Measurements from ENCODE around the gene CYS1.

CYS1 gene

DNA sequence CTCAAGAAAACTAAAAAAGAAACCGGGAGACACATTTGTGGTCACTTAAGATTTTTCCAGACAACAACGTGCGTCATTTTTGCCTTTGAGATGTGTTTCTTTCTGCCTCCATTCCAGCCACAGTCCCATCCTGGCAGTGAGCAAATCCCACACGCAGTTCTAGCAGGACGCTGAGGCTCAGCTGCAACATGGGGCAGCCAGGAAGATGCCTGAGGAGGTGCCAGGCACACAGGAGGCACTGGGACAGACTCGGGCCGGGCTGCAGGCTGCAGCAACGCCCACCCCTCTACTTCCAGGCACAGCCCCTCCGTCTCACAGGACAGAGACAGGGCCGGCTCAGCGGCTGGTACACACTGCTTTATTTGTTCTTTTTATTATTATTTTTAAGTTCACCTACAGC lies 23.8 kb downstream of the CYS1 start:
- 0 out of 2 replicates have a peak overlapping the region, but pooled peaks have one; percentile 49 for H3K9ac ChIP-seq (ENCODE audit: low read depth, low read length)
- H3K4me1 ChIP-seq (ENCODE audit: insufficient read depth, low read length), result peaks cover 11% of the 10 kb centered on the region; the same call in 1 of the 2 replicates
- 0 out of 2 replicates have a peak, but pooled peaks cover 5% of the 10 kb centered on the region for H3K36me3 ChIP-seq (ENCODE audit: insufficient read depth, low read length)
- no peaks in the 10 kb centered on the region for H3K9me3 ChIP-seq (ENCODE audit: control insufficient read depth, insufficient read depth, low read length)

DNA sequence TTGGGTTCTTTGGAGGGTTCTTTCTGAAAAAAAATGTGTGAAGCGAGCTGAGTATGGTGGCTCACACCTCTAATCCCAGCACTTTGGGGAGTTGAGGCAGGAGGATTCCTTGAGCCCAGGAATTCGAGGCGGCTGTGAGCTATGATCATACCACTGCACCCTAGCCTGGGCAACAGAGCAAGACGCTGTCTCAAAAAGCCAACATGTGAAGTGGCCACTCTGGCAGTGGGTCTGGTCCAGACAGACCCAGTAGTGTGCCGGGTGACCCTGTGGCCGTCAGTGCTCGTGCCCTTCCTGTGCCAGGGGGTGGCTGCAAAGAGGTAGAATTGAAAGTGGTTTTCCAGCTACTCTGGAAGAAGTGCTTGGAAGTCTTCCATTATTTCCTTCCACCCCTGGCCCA lies 25.2 kb downstream of the CYS1 start:
- no peaks in the 10 kb centered on the region for H3K9me3 ChIP-seq (ENCODE audit: control insufficient read depth, insufficient read depth, low read length)
- H3K4me1 ChIP-seq (ENCODE audit: insufficient read depth, low read length), result peaks cover 11% of the 10 kb centered on the region; the same call in 1 of the 2 replicates
- 0 out of 2 replicates have a peak, but pooled peaks cover 5% of the 10 kb centered on the region for H3K36me3 ChIP-seq (ENCODE audit: insufficient read depth, low read length)
- no peak overlapping the region for H3K9ac ChIP-seq (ENCODE audit: low read depth, low read length)

DNA sequence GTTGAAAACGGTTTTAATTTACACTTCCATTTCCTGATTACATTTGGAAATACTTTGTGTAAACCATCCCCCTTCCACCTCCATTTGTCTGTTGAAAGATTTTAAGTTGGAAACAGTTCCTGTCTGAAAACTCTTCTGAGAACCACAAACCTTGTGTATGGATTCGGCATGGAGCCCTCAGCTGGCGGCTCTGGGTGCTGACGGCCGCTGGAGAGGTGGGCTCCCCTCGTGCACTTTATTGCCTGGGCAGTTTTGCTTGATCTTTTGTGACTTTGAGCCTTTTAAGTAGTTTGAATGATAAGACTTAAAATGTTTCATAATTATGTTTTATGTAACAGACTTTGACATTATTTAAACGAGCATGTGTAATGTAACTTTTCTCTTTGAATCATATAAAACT lies 25.8 kb downstream of the CYS1 start:
- Histone ChIP-seq H3K4me1 (ENCODE audit: insufficient read depth, low read length) (peaks cover 11% of the 10 kb centered on the region; the same call in 1 of the 2 replicates), H3K9me3 (ENCODE audit: control insufficient read depth, insufficient read depth, low read length) (no peaks in the 10 kb centered on the region), H3K36me3 (ENCODE audit: insufficient read depth, low read length) (0 out of 2 replicates have a peak, but pooled peaks cover 5% of the 10 kb centered on the region), H3K9ac (ENCODE audit: low read depth, low read length) (no peak overlapping the region)

DNA sequence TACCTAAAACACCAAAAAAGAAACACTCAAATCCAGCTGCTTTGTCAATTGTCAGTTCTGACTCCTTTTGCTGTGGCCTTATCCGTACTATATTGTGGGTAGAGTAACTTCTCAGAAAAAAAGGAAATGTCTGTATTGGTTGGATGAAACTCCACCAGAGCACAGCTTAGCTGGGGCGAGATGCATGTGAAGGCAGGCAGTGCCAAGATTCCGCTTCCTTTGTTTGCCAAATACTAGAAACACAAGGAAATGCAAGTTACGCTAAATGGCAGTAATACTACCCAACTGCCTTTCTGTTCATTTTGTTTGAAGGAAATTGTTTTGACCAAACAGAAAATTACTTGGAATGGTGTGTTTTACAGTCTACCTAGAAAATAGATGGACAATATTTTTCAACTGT lies 26.9 kb downstream of the CYS1 start:
- H3K9ac ChIP-seq (ENCODE audit: low read depth, low read length), result no peak overlapping the region
- H3K4me1 ChIP-seq (ENCODE audit: insufficient read depth, low read length), result peaks cover 11% of the 10 kb centered on the region; the same call in 1 of the 2 replicates
- H3K36me3 ChIP-seq (ENCODE audit: insufficient read depth, low read length), result 0 out of 2 replicates have a peak, but pooled peaks cover 5% of the 10 kb centered on the region
- no peaks in the 10 kb centered on the region for H3K9me3 ChIP-seq (ENCODE audit: control insufficient read depth, insufficient read depth, low read length)

DNA sequence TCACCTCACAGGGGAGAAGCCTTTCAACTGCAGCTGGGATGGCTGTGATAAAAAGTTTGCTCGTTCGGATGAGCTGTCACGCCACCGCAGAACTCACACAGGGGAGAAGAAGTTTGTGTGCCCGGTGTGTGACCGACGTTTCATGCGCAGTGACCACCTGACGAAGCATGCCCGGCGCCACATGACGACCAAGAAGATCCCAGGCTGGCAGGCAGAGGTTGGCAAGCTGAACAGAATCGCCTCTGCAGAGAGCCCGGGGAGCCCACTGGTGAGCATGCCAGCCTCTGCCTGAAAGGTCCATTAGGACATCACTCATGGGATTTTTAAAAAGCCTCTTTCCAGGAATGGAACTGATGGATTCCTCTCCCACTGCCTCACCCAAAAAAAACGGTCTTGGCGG lies 28.0 kb downstream of the CYS1 start:
- H3K4me1 ChIP-seq (ENCODE audit: insufficient read depth, low read length), result 0 out of 2 replicates have a peak, but pooled peaks cover 6% of the 10 kb centered on the region
- H3K9ac ChIP-seq (ENCODE audit: low read depth, low read length), result no peak overlapping the region
- H3K9me3 ChIP-seq (ENCODE audit: control insufficient read depth, insufficient read depth, low read length), result no peaks in the 10 kb centered on the region
- 0 out of 2 replicates have a peak, but pooled peaks cover 5% of the 10 kb centered on the region for H3K36me3 ChIP-seq (ENCODE audit: insufficient read depth, low read length)

DNA sequence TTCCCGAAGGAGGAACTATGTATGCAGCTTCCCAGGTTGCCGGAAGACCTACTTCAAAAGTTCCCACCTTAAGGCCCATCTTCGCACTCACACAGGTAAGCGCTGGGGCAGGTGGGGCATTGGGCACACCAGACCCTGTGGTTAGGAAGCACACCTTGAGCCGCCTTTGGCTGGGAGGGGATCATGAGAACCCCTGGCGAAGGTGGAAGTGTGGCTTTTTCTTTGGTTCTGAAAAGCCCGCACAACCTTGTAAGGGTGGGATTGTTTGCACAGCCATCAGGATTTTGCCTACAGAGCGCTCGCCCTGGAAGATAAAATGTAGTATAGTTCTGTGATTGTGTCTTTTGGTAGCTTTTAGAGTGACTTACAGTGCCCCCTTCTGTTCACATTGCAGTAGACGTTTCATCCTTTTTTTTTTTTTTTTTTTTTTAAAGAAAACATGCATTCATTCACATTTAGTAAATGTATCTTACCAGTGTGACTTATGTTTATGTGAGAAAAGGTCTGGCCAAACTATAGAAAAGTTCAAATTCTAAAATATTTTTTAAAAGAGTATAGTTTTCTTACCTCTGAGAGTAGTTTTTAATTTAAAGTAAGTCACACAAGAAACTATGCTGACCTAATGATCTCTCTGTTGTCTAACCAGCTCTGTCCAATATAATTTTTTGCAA lies 31.6 kb downstream of the CYS1 start:
- H3K9me3 ChIP-seq (ENCODE audit: control insufficient read depth, insufficient read depth, low read length), result no peaks in the 10 kb centered on the region
- H3K36me3 ChIP-seq (ENCODE audit: insufficient read depth, low read length), result 0 out of 2 replicates have a peak, but pooled peaks cover under 1% of the 10 kb centered on the region
- H3K4me1 ChIP-seq (ENCODE audit: insufficient read depth, low read length), result no peaks in the 10 kb centered on the region
- H3K9ac ChIP-seq (ENCODE audit: low read depth, low read length), result no peak overlapping the region

DNA sequence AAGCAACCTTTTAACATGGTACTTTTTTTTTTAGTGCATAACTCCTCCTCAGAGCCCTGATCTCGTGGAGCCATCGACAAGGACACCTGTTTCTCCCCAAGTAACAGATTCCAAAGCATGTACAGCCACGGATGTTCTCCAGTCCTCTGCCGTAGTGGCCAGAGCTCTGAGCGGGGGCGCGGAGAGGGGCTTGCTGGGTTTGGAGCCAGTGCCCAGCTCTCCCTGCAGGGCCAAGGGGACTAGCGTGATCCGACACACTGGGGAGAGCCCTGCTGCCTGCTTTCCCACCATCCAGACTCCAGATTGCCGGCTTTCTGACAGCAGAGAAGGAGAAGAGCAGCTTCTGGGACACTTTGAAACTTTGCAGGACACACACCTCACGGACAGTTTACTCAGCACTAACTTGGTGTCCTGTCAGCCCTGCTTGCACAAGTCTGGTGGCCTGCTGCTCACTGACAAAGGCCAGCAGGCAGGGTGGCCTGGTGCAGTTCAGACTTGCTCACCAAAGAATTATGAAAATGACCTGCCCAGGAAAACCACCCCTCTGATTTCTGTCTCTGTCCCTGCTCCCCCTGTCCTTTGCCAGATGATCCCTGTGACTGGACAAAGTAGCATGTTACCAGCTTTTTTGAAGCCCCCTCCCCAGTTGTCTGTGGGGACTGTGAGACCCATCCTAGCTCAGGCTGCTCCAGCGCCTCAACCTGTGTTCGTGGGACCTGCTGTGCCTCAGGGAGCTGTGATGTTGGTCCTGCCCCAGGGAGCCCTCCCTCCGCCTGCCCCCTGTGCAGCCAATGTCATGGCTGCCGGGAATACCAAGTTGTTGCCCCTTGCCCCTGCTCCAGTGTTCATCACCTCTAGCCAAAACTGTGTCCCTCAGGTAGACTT lies 32.4 kb downstream of the CYS1 start:
- no peaks in the 10 kb centered on the region for H3K36me3 ChIP-seq (ENCODE audit: insufficient read depth, low read length)
- no peaks in the 10 kb centered on the region for H3K4me1 ChIP-seq (ENCODE audit: insufficient read depth, low read length)
- no peaks in the 10 kb centered on the region for H3K9me3 ChIP-seq (ENCODE audit: control insufficient read depth, insufficient read depth, low read length)
- no peak overlapping the region for H3K9ac ChIP-seq (ENCODE audit: low read depth, low read length)

DNA sequence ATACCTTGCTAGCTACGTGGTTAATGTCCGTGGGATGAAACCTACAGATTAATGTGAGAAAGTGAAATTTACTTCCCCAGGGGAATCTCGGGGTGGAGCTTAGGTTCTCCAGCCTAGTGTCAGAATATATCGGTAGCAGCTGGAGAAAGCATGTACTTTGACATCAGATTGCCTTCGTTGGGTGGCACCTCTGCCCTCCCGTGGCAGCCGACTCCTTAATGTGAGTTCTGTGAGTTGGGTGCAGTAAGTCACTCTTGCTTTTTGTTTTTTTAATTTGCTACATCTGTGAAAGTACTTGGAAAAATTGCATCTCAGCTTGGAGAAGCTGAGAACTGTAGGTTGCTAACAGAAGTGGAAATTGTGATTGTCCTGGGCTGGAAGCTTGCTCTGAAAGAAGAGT lies 33.3 kb downstream of the CYS1 start:
- Histone ChIP-seq H3K9ac (ENCODE audit: low read depth, low read length) (no peak overlapping the region), H3K9me3 (ENCODE audit: control insufficient read depth, insufficient read depth, low read length) (no peaks in the 10 kb centered on the region), H3K4me1 (ENCODE audit: insufficient read depth, low read length) (no peaks in the 10 kb centered on the region), H3K36me3 (ENCODE audit: insufficient read depth, low read length) (no peaks in the 10 kb centered on the region)

DNA sequence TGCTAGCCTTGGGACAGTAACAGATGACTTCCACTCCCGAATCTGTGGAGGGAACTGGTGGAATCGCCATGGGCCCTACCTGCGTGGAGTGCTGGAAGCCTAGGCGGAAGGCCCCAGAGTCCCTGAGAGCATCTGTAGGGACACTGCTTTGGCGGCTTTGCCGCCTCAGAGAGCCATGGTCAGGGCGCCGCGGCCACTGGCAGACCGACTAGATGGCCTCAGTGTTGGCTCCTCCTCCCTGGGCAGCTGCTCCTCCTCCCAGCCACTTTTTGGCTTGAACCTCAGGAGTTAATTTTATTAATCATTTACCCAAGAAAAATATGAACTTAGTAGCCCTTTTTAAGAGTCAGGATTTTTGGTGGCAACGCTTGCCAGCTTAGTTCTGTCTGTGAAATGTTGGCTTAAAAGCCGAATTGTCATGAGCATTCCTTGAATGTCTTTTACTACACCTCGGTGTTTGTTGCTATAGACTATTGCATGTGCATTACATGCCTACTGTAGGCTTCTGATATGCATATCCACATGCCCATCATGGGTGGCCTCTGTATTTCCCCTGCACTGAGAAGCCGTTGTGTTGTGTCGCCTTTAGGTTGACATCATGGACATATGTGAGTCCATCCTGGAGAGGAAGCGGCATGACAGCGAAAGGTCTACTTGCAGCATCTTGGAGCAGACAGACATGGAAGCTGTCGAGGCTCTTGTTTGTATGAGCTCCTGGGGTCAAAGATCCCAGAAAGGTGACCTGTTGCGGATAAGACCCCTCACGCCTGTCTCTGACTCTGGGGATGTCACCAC lies 34.5 kb downstream of the CYS1 start:
- H3K9me3 ChIP-seq (ENCODE audit: control insufficient read depth, insufficient read depth, low read length), result no peaks in the 10 kb centered on the region
- no peak overlapping the region for H3K9ac ChIP-seq (ENCODE audit: low read depth, low read length)
- no peaks in the 10 kb centered on the region for H3K4me1 ChIP-seq (ENCODE audit: insufficient read depth, low read length)
- no peaks in the 10 kb centered on the region for H3K36me3 ChIP-seq (ENCODE audit: insufficient read depth, low read length)

DNA sequence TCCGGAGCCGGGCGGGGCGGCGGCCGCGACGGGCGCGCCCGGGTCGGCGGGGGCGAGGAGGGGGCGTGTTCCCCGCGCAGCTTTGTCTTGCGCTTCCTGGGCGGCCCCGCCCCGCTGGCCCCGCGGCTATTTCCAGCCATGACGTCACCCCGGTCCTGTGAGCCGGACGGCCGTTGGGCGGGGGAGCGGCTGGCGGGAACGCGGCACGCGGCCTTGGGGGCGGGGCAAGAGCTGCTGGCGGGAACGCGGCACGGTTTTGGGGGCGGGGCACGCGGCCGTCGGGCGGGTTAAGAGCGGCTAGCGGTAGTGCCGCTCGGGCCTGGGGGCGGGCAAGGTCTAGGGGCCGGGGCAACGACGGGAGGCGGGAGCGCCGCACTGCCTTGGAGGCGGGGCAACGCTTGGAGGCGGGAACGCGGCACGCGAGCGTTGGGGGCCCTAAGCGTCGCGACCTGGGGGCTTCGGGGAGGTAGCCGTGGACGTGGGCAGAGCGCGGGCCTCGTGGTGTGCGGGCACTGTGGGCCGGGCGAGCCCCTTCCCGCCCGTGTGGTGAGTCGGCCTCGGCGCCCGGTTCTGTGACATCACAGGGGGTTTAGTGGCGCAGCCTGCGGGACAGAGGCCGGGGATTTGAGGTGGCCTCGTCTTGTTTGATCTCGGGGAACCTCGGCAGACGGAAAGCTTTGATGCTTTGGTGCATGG lies 36.2 kb downstream of the CYS1 start:
- Histone ChIP-seq H3K9me3 (ENCODE audit: control insufficient read depth, insufficient read depth, low read length) (no peaks in the 10 kb centered on the region), H3K9ac (ENCODE audit: low read depth, low read length) (peak overlapping the region; percentile 38; the same call in 1 of the 2 replicates), H3K4me1 (ENCODE audit: insufficient read depth, low read length) (no peaks in the 10 kb centered on the region), H3K36me3 (ENCODE audit: insufficient read depth, low read length) (no peaks in the 10 kb centered on the region)

DNA sequence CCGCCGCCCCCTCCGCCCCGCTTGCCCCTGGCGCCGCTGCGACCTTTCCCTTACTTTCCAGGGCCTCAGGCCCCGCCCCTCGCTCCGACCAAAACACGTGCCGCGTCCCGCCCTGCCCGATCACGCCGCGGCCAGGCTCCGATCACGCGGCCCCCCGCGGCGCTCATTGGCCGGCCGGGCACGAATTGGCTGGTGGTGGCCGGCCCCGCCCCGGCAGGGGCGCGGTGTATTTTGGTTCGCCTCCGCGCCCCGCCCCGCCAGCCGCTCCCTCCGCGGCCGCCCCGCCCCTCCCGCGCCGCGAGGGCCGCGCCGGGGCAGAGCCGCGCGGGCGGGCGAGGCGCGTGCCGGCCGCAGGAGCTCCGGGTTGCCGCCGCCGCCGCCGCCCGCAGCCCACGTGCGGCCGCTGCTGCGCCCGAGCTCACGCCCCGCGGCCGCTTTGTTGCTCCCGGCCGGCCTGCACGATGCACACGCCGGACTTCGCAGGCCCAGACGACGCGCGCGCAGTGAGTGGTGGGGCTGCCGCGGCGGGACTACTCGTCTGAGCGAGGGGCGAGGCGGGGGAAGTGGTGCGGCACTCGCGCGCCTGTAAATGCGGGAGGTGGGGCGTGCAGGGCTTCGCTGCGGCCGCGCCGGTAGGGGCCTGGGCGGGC lies 36.8 kb downstream of the CYS1 start, which contains the start of gene KLF11:
TSS of gene KLF11 (plus strand) at position 295 of the 650 bp plus-strand sequence. CDS start at position 462, 167 bp downstream.
- peak within 1 kb of the TSS; percentile 67 for H3K9ac ChIP-seq (ENCODE audit: low read depth, low read length)
- no peaks in the 10 kb centered on the region for H3K4me1 ChIP-seq (ENCODE audit: insufficient read depth, low read length)
- no peaks in the 10 kb centered on the region for H3K36me3 ChIP-seq (ENCODE audit: insufficient read depth, low read length)
- no peaks in the 10 kb centered on the region for H3K9me3 ChIP-seq (ENCODE audit: control insufficient read depth, insufficient read depth, low read length)

DNA sequence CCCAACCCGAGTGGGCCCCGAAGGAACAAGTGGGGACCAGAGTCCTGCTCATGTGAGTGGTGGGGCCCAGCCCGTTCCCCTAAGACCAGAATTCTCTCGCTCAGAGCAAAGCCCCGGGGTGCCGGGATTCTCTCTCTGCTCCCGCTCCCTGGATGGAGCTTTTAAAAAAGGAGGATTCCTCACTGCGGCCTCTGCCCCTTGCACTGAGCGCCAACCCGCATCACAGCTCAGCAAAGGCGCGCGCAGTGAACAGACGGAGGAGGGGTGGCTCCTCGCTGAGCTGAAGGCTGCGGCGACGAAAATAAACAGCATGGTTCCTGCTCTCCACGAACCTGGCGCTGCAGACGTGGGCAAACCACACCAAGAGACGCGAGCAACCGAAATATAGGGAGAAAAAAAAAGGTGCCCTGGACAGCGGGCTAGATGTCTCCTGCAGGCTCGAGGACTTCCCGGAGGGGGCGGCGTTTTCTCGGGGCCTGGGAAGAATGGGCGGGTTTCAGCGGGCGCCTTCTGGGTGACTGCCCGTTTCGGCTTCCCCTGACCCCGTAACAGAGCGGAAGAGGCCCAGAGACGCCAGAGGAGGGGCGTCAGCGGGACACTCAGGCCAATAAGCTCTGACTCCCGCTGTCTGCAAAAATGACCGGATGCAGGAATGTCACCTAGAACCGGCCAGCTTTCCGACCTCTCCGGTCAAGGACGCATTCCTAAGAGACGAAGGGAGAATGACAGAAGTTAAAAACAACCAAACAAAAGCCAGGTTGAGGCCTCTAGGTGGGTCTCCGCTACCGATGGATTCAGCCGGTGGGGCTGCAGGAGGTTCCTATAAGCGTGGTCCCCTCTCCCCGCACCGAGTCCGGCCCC lies 37.7 kb downstream of the CYS1 start:
- Histone ChIP-seq H3K9me3 (ENCODE audit: control insufficient read depth, insufficient read depth, low read length) (no peaks in the 10 kb centered on the region), H3K36me3 (ENCODE audit: insufficient read depth, low read length) (no peaks in the 10 kb centered on the region)

More for the DNA sequence above, 37.7 kb downstream of the CYS1 start:
- Histone ChIP-seq H3K4me1 (ENCODE audit: insufficient read depth, low read length) (no peaks in the 10 kb centered on the region), H3K9ac (ENCODE audit: low read depth, low read length) (peak overlapping the region; percentile 67)
